Kidney tubule cell (primary cell): Measurements from ENCODE around the gene CLEC3A.
"Not testable (repeated sequence)": the region's sequence is repeated elsewhere in the genome, so short reads cannot be mapped to it uniquely, and the experiment has no call there.

Source experiments
- DNase-seq: peaks from one replicate; pipeline ENCODE4 v3.0.0-alpha.2; 2018; ENCODE audit warnings: low spot score

Gene CLEC3A, protein sequence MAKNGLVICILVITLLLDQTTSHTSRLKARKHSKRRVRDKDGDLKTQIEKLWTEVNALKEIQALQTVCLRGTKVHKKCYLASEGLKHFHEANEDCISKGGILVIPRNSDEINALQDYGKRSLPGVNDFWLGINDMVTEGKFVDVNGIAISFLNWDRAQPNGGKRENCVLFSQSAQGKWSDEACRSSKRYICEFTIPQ

GRCh38 chr16:78022347-78023060 lies at the start of gene CLEC3A:
Gene CLEC3A (plus strand): TSS chr16:78022548. CDS start chr16:78022627, 79 bp downstream.
- no peak for DNase-seq

GRCh38 chr16:77974883-77975282 lies 47.5 kb upstream of the CLEC3A start:
- no peak for DNase-seq

- no peak for DNase-seq
These were observed 46.4 kb upstream of the CLEC3A start for GRCh38 chr16:77975942-77976341.

- no peak for DNase-seq
These were observed 45.0 kb upstream of the CLEC3A start for GRCh38 chr16:77977339-77977738.

DNA sequence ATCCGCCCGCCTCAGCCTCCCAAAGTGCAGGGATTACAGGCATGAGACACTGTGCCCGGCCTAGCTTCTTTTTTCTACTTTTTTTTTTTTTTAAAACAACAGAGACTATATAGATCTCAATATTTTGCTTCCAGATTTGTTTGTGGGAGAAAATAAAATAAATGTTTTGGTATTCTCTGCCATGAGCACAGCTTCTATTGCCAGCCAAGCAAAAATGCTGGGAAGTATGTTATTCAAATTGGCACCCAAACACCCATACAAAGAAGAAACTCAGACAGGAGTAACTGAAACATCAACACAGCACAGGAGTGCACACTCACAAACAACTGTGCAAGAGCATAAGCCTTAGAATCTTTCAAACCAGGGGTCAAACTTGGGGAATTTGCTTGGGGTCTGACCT lies 37.2 kb upstream of the CLEC3A start:
- DNase-seq, result no peak

DNA sequence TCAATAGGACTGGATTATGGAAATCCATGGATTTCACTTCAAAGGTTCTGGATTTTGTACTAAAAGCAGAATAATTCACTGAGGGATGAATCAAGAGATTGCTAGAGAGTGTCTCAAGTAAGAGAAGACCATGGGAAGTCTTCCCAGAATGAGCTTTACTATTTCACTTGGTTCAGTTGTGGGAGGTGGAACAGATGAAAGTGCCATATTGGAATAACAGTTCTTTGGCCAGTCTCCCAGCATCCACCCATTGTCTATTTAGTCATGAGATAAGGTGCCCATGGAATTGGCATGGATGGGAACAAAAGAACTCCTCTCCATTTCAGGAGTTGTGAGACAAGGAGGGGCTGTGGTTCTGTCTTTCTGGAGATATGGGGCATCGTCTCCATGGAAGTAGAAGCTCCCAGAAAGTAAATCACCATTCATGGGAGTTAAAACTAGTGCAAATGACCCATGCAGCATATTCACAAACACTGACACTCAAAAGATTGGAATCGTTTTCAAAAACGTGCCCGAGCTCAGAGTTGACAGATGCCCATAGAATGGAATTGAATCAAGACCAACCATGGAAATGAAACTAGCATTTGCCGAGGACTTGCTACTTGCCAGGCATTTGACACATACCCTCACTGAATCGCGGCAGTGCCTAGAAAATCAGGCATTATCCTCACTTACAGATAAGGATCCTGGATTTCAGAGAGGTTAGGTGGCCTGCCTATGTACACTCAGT lies 36.2 kb upstream of the CLEC3A start:
- no peak for DNase-seq

- DNase-seq, result no peak
These were observed 34.5 kb upstream of the CLEC3A start for GRCh38 chr16:77987810-77988209.

DNA sequence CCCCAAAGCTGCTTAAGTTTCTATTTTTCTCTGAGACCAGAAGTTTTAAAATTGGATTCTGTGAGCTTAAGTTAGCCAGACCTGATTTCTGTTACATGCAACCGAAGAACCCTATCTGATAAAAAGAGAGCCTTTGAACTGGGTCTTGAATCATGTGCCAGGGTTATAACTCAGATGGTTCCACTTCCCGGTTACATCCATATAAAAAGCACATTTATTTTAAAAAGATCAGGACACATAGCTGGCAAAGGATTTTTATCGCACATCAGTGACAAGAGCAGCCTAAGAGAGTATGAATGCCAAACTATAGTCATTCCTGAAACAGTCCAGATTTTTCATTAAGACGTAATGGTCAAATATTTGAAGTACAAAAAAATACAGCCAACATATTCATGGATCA lies 32.5 kb upstream of the CLEC3A start:
- DNase-seq, result no peak

DNA sequence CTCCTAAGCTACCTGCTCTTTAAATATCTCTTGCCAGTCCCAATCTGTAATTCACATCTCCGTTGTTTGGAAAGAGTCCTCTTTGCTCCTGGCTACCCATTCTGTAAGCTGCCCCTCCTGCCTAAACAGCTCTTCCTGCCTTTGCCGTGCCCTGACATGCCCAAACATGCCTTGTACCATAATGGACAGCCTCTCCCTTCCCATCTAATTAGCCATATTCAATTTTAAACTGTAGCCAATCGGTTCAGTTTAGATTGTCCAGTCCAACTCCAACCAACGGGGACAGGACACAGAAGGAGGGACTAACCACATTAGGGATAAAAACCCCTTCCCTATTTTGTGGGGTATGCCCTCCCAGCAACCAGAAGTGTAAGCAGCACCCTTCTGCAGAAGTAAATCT lies 30.6 kb upstream of the CLEC3A start:
- no peak for DNase-seq

DNA sequence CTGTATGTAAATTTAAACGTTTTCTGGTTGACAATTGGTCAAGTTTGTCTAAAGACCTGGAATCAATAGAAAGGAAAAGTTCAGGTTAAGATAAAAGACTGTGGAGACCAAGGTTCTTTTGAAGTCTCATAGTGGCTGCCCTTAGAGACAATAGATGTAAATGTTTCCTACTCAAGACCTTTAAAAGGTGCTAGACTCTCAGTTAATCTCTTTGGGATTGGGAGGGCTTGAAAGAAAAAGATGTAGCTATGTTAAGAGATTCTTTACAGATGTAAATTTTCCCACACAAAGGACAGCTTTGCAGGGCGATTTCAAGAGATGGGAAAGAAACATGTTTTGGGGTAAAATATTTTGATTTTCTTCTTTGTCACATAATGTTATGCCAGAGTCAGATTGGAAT lies 30.0 kb upstream of the CLEC3A start:
- not testable (repeated sequence) for DNase-seq

- no peak for DNase-seq
These were observed 29.0 kb upstream of the CLEC3A start for GRCh38 chr16:77993111-77993985.

DNA sequence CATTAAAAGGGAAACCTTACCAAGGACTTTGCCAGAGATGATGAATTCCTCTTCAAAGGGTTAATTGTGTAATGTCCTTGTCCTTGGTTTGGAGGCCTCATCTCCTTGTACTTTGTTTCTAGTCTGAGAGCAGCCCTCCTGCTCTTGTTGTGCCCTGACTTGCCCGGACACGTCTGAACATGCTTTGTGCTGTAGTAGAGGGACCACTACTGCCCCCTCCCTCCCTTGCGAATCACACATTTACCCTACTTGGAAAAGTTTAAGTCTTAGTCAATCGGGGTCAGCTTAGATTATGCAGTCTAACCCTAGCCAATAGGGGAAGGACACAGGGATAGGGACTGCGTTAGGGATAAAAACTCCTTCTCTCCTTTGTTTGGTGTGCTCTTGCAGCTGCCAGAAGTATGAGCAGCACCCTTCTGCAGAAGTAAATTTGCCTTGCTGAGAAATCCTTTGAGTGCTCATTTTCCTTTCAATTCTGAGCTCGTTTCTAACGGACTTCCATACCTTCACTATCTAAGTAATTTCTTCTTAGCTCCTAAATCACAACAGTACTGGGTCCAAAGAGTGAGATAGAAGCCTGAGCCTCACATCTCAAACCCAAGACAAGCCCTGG lies 26.4 kb upstream of the CLEC3A start:
- DNase-seq, result no peak

DNA sequence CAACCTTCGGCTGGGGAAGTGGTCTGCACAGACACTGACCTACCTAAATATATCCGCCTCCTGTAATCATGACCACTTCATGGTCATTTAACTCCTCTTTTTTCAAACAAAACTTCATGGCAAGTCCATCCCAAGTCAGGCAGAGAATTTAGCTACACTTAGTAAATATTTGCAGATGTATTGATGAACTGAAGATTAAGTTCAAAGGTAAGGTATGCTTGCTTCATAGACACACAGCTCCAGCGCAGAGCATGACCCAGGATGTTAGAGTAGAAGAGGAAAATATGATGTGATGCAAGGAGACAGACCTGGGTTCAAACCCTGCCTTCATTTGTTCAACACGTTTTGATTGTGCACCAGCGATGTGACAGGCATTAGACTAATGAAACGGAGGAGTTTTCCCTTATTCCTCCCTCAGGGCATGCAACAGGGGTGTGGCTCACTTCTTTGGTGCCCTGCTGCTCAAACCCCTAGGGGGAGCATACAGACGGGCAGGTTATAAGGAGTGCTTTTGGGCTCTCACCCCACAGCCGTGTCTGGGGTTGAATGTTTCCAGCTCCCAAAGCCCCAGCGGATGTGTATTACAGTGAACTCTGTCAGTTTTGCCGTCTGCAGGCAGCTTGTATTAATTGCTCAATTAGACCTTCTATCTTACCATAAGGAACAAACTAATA lies 23.9 kb upstream of the CLEC3A start:
- no peak for DNase-seq

- DNase-seq, result no peak
These were observed 20.8 kb upstream of the CLEC3A start for GRCh38 chr16:78001451-78002025.

DNA sequence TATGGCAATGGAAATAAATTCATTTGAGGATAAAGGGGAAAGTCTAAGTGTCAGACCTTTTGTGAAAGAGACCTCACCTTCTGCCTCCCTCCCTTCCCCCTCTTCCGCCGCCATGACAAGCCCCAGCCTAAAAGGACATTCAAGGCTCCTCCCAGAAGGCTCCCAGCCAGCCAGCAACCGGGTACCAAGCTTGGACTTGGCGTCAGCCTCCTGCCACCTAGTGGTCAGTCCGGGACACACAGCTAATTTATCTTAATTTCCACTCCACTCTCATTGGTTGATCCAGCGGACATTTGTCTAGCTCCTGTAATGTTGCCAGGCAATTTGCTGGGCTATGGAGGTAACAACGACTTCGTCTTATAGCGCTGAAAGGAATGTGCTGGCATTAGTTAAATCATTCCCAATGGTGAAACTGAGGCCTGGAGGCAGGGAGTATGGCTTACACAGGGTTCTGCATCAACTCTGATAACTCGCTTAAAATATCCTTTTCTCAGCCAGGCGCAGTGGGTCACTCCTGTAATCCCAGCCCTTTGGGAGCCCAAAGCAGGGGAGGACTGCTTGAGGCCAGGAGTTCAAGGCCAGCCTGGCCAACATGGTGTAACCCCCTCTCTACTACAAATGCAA lies 19.3 kb upstream of the CLEC3A start:
- DNase-seq, result peak; percentile 83

GRCh38 chr16:78004517-78004916 lies 17.8 kb upstream of the CLEC3A start:
- peak; percentile 14 for DNase-seq

DNA sequence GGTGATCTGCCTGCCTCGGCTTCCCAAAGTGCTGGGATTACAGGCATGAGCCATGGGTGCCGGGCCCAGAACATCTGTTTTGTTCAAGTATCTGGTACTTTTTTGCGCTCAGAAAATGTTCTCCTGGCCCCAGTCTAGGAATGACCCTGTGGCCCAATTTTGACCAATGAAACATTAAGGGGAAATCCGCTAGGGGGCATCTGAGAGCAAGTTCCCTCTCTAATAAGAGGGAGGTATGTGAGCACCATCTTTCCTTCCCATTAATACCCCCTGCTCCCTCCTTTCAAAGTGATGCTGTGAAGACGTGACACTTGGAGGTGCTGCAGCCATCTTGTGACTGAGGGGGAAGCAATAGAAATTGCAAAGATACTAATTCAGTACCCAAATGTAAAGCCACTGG lies 16.5 kb upstream of the CLEC3A start:
- no peak for DNase-seq

- no peak for DNase-seq
These were observed 15.2 kb upstream of the CLEC3A start for GRCh38 chr16:78007121-78007520.

- no peak for DNase-seq
These were observed 1.8 kb downstream of the CLEC3A start for GRCh38 chr16:78024159-78024558.

GRCh38 chr16:78025631-78026030 lies 3.3 kb downstream of the CLEC3A start:
- DNase-seq, result no peak
